ENCODE results near the gene ELOVL6. TPM values are rescaled to one million over a fixed set of nuclear protein-coding genes. Genes with fewer than 3 reads are reported as not detected.

Gene ELOVL6
- total RNA-seq, 2 donors from 2014 or later: 1.1 TPM

DNA sequence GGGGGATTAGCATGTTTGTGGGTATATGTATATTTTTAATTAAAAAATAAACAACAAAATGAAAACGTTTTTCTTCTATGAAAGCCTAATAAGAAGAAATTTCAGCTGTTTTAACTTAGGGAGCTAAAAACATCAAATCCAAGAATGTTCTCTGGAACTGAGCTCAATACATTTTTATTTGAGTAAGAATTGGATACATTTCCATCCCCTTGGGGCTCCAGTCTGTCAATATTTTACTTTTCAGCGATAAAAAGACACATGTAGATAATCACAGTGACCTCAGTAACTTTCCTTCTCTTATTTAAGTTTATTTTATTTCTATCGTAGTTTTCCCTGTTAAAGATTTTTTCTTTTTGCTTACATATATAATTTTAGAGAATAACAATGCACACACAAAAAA, 59.3 kb downstream of the ELOVL6 start:
- DNase-seq (ENCODE audit: low spot score): no peak
- no peak overlapping the region for H3K27ac ChIP-seq
- TF ChIP-seq CTCF (IDR thresholded peaks at IDR 0.05): no peak
- no peaks in the 10 kb centered on the region for H3K9me3 ChIP-seq
- H3K27me3 ChIP-seq: no peaks in the 10 kb centered on the region
- no peaks in the 10 kb centered on the region for H3K4me1 ChIP-seq
- no peaks in the 10 kb centered on the region for H3K36me3 ChIP-seq
- H3K4me3 ChIP-seq: no peak overlapping the region

DNA sequence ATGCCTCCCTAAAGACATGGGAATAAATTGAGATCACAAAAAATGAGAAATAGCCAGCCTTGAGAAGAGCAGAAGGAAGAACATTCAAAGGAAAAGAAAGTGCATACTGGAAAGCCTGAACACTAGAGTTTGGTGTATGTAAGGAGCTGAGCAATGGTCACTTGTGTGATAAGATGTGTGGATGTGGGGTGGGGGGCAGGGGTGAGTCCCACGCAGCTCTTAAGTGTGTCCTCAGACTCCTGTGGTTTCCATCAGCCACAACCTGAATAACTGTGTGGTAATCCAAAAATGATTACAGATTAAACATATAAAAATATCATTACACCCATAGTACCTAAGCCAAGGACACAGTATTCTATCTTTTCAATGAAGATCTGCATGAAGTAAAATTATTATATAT, 59.9 kb downstream of the ELOVL6 start:
- DNase-seq (ENCODE audit: low spot score): no peak
- H3K27me3 ChIP-seq: no peaks in the 10 kb centered on the region
- no peaks in the 10 kb centered on the region for H3K4me1 ChIP-seq
- no peak for TF ChIP-seq CTCF (IDR thresholded peaks at IDR 0.05)
- no peak overlapping the region for H3K4me3 ChIP-seq
- no peaks in the 10 kb centered on the region for H3K36me3 ChIP-seq
- H3K9me3 ChIP-seq: no peaks in the 10 kb centered on the region
- no peak overlapping the region for H3K27ac ChIP-seq

DNA sequence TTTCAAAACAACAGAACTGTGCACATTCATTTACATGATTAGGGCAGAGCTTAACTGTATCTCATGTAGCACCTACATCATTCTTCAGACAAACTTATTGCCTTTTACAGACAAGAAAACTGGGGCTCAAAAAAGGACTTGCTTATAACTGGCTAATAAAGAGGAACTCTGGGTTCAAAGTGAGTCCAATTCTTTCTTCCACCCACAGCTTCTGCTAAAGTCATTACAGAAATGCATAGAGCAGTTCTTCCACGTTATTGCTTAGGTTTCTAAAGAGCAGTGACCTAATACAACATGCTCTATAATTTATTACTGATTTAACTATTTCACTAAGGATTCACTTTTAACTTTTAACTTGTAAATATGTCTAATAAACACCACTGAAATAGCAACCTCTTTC, 60.6 kb downstream of the ELOVL6 start:
- Histone ChIP-seq H3K4me1 (no peaks in the 10 kb centered on the region), H3K9me3 (no peaks in the 10 kb centered on the region), H3K36me3 (no peaks in the 10 kb centered on the region), H3K4me3 (no peak overlapping the region), H3K27me3 (no peaks in the 10 kb centered on the region), H3K27ac (no peak overlapping the region)
- no peak for TF ChIP-seq CTCF (IDR thresholded peaks at IDR 0.05)
- no peak for DNase-seq (ENCODE audit: low spot score)

GRCh38 chr4:110135523-110135922, 62.9 kb downstream of the ELOVL6 start:
- Histone ChIP-seq H3K4me1 (no peaks in the 10 kb centered on the region), H3K27me3 (no peaks in the 10 kb centered on the region), H3K27ac (no peak overlapping the region), H3K4me3 (no peak overlapping the region), H3K36me3 (no peaks in the 10 kb centered on the region), H3K9me3 (no peaks in the 10 kb centered on the region)
- no peak for TF ChIP-seq CTCF (IDR thresholded peaks at IDR 0.05)
- DNase-seq (ENCODE audit: low spot score): no peak

GRCh38 chr4:110135076-110135475, 63.3 kb downstream of the ELOVL6 start:
- no peak for TF ChIP-seq CTCF (IDR thresholded peaks at IDR 0.05)

DNA sequence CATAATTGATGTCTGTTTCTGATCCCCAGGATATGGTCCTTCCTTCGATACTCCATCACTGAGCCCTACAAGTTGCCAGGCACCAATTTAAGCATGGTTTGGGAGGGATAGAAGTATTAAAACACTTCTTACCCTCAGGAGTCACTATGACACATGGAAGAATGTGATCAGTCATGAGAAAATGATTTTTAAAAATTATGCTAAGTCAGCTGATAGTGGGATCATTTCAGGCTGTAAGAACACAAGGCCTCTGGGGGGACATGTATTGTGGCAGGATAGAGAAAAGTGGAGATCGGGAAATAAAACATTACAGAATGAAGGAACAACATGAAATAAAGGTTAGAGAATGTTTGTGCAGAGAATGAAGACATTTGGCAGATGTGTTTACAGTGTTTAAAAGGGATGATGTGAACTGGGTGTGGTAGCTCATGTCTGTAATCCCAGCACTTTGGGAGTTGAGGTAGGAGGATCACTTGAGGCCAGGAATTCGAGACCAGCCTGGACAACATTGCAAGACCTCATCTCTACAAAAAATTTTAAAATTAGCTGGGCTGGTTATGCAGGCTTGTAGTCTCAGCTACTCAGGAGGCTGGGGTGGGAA, 64.0 kb downstream of the ELOVL6 start:
- Histone ChIP-seq H3K27ac (no peak overlapping the region), H3K36me3 (no peaks in the 10 kb centered on the region), H3K9me3 (no peaks in the 10 kb centered on the region), H3K4me1 (no peaks in the 10 kb centered on the region), H3K27me3 (no peaks in the 10 kb centered on the region), H3K4me3 (no peak overlapping the region)
- no peak for TF ChIP-seq CTCF (IDR thresholded peaks at IDR 0.05)
- no peak for DNase-seq (ENCODE audit: low spot score)

More at GRCh38 chr4:110135076-110135475, 63.3 kb downstream of the ELOVL6 start:
- no peaks in the 10 kb centered on the region for H3K4me1 ChIP-seq
- H3K9me3 ChIP-seq: no peaks in the 10 kb centered on the region
- H3K36me3 ChIP-seq: no peaks in the 10 kb centered on the region
- H3K27ac ChIP-seq: no peak overlapping the region
- no peaks in the 10 kb centered on the region for H3K27me3 ChIP-seq
- no peak overlapping the region for H3K4me3 ChIP-seq
- no peak for DNase-seq (ENCODE audit: low spot score)

Measured in right atrium auricular region (tissue), 2 donors.